Neural cell (in vitro differentiated cells): ENCODE data around the gene MAPRE3. TPM values are rescaled to one million over a fixed set of nuclear protein-coding genes. Genes with fewer than 3 reads are reported as not detected.

Source experiments
- H2AFZ ChIP-seq: fragments of 200-600, 300-800 bp; sonication (generic), shearing (Covaris generic); 2 replicates; pipeline ENCODE4 v1.6.0; 2014; ENCODE audit warnings: low read depth, mild to moderate bottlenecking, antibody characterized with exemption, low read length, moderate library complexity
- H3F3A ChIP-seq: fragments of 200-600 bp; shearing (Covaris generic); 2 replicates; pipeline ENCODE4 v1.6.1; 2016; ENCODE audit warnings: mild to moderate bottlenecking, moderate library complexity, mixed read lengths, antibody characterized with exemption, low read length; ENCODE audit not compliant: insufficient read depth, poor library complexity, severe bottlenecking
- H3K27ac ChIP-seq: fragments of 200-600, 300-800 bp; sonication (generic), shearing (Covaris generic); 2 replicates; pipeline ENCODE4 v1.5.1; 2014; ENCODE audit warnings: mild to moderate bottlenecking, low read length, moderate library complexity
- H3K27me3 ChIP-seq: fragments of 300-800, 200-600 bp; sonication (generic), shearing (Covaris generic); 2 replicates; pipeline ENCODE4 v1.6.0; 2014; ENCODE audit warnings: mild to moderate bottlenecking, low read depth, low read length, moderate library complexity; ENCODE audit not compliant: insufficient read depth
- H3K36me3 ChIP-seq: fragments of 300-800, 200-600 bp; sonication (generic), shearing (Covaris generic); 2 replicates; pipeline ENCODE4 v1.5.1; 2014; ENCODE audit warnings: mild to moderate bottlenecking, antibody characterized with exemption, low read length, moderate library complexity; ENCODE audit not compliant: insufficient read depth
- H3K4me2 ChIP-seq: fragments of 300-800, 200-600 bp; sonication (generic), shearing (Covaris generic); 2 replicates; pipeline ENCODE4 v1.6.0; 2014; ENCODE audit warnings: mild to moderate bottlenecking, low read length
- H3K4me3 ChIP-seq: fragments of 300-800, 200-600 bp; sonication (generic), shearing (Covaris generic); 2 replicates; pipeline ENCODE4 v1.5.1; 2014; ENCODE audit warnings: mild to moderate bottlenecking, low read length, moderate library complexity
- H3K79me2 ChIP-seq: fragments of 200-600 bp; shearing (Covaris generic); replicated peaks from 2 replicates; pipeline ENCODE4 v1.6.0; 2014; ENCODE audit warnings: mild to moderate bottlenecking, low read length, moderate library complexity; ENCODE audit not compliant: insufficient read depth
- H3K9ac ChIP-seq: fragments of 300-800, 200-600 bp; sonication (generic), shearing (Covaris generic); 2 replicates; pipeline ENCODE4 v1.6.1; 2016; ENCODE audit warnings: mild to moderate bottlenecking, low read length, mixed read lengths
- H3K9me2 ChIP-seq: fragments of 200-600 bp; shearing (Covaris generic); 2 replicates; pipeline ENCODE4 v1.6.1; 2016; ENCODE audit warnings: mild to moderate bottlenecking, low read length, mixed read lengths; ENCODE audit not compliant: insufficient read depth
- H3K9me3 ChIP-seq: fragments of 200-600, 300-800 bp; sonication (generic), shearing (Covaris generic); 2 replicates; pipeline ENCODE4 v1.6.1; 2016; ENCODE audit warnings: mild to moderate bottlenecking, mixed run types, low read length, moderate library complexity, mixed read lengths
- H4K20me1 ChIP-seq: fragments of 200-600 bp; shearing (Covaris generic); 2 replicates; pipeline ENCODE4 v1.6.1; 2016; ENCODE audit warnings: mild to moderate bottlenecking, mixed run types; ENCODE audit not compliant: insufficient read depth
- EP300 ChIP-seq: fragments of 450-650 bp; conservative IDR thresholded peaks from 2 replicates; pipeline ENCODE4 v1.6.1; 2014; ENCODE audit warnings: antibody characterized with exemption, mild to moderate bottlenecking, moderate library complexity; ENCODE audit not compliant: poor library complexity, severe bottlenecking
- EZH2 ChIP-seq: fragments of 200-600, 300-800 bp; shearing (Covaris generic), sonication (generic); IDR thresholded peaks from 2 replicates; pipeline ENCODE4 v1.6.1; 2014; ENCODE audit warnings: antibody characterized with exemption, low read length, borderline replicate concordance, mild to moderate bottlenecking; ENCODE audit not compliant: insufficient read depth, poor library complexity, severe bottlenecking
- MXI1 ChIP-seq: fragments of 450-650 bp; conservative IDR thresholded peaks from 2 replicates; pipeline ENCODE4 v1.6.1; 2014; ENCODE audit warnings: antibody characterized with exemption, mild to moderate bottlenecking; ENCODE audit not compliant: poor library complexity, severe bottlenecking
- POLR2AphosphoS5 ChIP-seq: IDR thresholded peaks from 2 replicates; pipeline ENCODE4 v1.6.1; 2012
- RAD21 ChIP-seq: fragments of 450-650 bp; conservative IDR thresholded peaks from 2 replicates; pipeline ENCODE4 v1.6.1; 2014; ENCODE audit warnings: antibody characterized with exemption, mild to moderate bottlenecking, moderate library complexity
- SMC3 ChIP-seq: fragments of 450-650 bp; conservative IDR thresholded peaks from 2 replicates; pipeline ENCODE4 v1.6.1; 2014; ENCODE audit warnings: antibody characterized with exemption, mild to moderate bottlenecking, moderate library complexity; ENCODE audit not compliant: poor library complexity
- TAF1 ChIP-seq: IDR thresholded peaks from 2 replicates; pipeline ENCODE4 v1.6.1; 2012; ENCODE audit warnings: low read depth
- polyA plus RNA-seq: library from polyadenylated mRNA; depleted of rRNA; stranded (reverse); fragments of >200 nt; gene quantifications from 2 replicates; pipeline ENCODE4 v1.2.3, GENCODE V29; 2014
- TF ChIP-seq, protein P1 (sequence below): IDR thresholded peaks from 2 replicates; pipeline ENCODE4 v1.6.1; 2012; ENCODE audit warnings: borderline replicate concordance
- TF ChIP-seq, protein P2 (sequence below): fragments of 450-650 bp; IDR thresholded peaks from 2 replicates; pipeline ENCODE4 v1.5.1; 2014; ENCODE audit warnings: antibody characterized with exemption, mild to moderate bottlenecking, moderate library complexity; ENCODE audit not compliant: poor library complexity, severe bottlenecking

Gene MAPRE3
- polyA plus RNA-seq, 1 donor from 2014 or later, result 69.2 TPM

DNA sequence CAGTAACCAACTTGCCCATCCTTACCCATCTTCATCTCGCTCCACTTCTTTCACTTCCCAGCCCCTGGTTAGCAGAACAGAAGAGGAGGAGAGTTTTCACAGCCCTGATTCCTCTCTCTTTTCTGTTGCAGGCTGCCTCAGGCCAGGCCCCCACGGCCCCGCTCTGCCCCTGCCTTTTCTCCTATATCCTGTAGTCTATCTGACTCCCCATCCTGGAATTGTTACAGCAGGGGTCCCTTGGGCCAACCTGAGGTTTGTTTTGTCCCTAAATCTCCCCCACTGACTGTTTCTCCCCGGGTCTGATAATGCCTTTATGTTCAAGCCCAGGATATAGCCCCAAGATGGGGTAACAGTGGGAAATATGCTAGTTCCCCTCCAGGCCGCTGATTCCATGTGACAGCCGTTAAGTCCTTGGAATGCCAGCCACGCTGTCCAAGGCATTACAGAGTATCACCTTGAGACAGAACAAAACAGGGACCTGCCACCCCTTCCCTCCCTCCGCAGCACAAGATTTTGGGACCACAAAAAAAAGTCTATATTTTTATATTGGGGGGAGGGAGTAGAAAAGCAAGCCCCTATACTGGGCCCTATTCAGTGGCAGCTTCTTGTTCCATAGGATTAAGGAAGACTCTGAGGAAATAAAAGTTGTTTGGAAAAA is 99.7 kb downstream of the MAPRE3 start:
- Histone ChIP-seq H3K4me3 (peak overlapping the region; percentile 80), H3K36me3 (no peaks in the 10 kb centered on the region), H3F3A (no peaks in the 10 kb centered on the region), H3K27me3 (no peaks in the 10 kb centered on the region), H4K20me1 (no peaks in the 10 kb centered on the region), H3K79me2 (peaks cover 23% of the 10 kb centered on the region), H2AFZ (no peak overlapping the region), H3K9me3 (no peaks in the 10 kb centered on the region), H3K9me2 (no peaks in the 10 kb centered on the region), H3K9ac (peak overlapping the region; percentile 97), H3K27ac (no peak overlapping the region), H3K4me2 (peak overlapping the region; percentile 81)
- TF ChIP-seq EP300 (no peak), MXI1 (no peak), SMC3 (no peak), RAD21 (no peak), POLR2AphosphoS5 (no peak), TAF1 (no peak), EZH2 (no peak)
- TF ChIP-seq, protein P1, sequence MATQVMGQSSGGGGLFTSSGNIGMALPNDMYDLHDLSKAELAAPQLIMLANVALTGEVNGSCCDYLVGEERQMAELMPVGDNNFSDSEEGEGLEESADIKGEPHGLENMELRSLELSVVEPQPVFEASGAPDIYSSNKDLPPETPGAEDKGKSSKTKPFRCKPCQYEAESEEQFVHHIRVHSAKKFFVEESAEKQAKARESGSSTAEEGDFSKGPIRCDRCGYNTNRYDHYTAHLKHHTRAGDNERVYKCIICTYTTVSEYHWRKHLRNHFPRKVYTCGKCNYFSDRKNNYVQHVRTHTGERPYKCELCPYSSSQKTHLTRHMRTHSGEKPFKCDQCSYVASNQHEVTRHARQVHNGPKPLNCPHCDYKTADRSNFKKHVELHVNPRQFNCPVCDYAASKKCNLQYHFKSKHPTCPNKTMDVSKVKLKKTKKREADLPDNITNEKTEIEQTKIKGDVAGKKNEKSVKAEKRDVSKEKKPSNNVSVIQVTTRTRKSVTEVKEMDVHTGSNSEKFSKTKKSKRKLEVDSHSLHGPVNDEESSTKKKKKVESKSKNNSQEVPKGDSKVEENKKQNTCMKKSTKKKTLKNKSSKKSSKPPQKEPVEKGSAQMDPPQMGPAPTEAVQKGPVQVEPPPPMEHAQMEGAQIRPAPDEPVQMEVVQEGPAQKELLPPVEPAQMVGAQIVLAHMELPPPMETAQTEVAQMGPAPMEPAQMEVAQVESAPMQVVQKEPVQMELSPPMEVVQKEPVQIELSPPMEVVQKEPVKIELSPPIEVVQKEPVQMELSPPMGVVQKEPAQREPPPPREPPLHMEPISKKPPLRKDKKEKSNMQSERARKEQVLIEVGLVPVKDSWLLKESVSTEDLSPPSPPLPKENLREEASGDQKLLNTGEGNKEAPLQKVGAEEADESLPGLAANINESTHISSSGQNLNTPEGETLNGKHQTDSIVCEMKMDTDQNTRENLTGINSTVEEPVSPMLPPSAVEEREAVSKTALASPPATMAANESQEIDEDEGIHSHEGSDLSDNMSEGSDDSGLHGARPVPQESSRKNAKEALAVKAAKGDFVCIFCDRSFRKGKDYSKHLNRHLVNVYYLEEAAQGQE, result no peak
- TF ChIP-seq, protein P2, sequence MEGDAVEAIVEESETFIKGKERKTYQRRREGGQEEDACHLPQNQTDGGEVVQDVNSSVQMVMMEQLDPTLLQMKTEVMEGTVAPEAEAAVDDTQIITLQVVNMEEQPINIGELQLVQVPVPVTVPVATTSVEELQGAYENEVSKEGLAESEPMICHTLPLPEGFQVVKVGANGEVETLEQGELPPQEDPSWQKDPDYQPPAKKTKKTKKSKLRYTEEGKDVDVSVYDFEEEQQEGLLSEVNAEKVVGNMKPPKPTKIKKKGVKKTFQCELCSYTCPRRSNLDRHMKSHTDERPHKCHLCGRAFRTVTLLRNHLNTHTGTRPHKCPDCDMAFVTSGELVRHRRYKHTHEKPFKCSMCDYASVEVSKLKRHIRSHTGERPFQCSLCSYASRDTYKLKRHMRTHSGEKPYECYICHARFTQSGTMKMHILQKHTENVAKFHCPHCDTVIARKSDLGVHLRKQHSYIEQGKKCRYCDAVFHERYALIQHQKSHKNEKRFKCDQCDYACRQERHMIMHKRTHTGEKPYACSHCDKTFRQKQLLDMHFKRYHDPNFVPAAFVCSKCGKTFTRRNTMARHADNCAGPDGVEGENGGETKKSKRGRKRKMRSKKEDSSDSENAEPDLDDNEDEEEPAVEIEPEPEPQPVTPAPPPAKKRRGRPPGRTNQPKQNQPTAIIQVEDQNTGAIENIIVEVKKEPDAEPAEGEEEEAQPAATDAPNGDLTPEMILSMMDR, result no peak

DNA sequence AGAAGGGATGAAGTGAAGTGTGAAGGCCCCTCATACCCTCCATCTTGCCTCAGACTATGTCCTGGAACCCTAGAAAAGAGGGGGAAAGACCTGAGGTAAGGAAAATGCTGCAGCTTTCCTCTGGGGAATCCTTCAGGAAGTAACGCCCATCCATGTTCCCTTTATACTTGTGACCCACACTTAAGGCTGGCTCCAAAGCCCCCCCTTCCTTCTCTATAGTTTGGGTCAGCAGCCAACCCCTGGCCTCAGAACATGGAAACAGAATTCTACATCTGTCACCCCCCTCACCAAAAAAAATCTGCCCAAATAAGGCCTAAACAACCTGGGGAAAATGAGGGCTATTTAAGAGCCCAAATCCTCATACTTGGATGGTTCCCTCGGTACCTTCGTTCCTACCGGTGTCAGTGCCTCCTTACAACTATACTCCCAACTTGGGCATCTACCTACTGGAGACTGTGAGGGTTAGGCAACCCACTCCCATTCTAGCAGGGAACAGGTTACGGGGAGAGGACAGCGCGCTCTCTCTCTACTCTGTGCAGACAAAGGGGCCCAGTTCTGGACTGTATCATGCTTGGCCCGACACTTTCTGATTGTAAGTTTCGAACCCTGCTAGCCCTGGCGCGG is 100.3 kb downstream of the MAPRE3 start:
- TF ChIP-seq TAF1 (no peak), POLR2AphosphoS5 (no peak), SMC3 (no peak), EZH2 (no peak), RAD21 (no peak), MXI1 (no peak), EP300 (no peak)
- TF ChIP-seq, protein P1, result no peak
- TF ChIP-seq, protein P2, result no peak
- peaks cover 23% of the 10 kb centered on the region for H3K79me2 ChIP-seq
- no peaks in the 10 kb centered on the region for H3K9me3 ChIP-seq
- H2AFZ ChIP-seq, result peak overlapping the region; percentile 89
- no peaks in the 10 kb centered on the region for H4K20me1 ChIP-seq
- peak overlapping the region; percentile 81 for H3K4me2 ChIP-seq
- peak overlapping the region; percentile 80 for H3K4me3 ChIP-seq
- peak overlapping the region; percentile 87 for H3K27ac ChIP-seq
- H3K9me2 ChIP-seq, result no peaks in the 10 kb centered on the region
- H3K27me3 ChIP-seq, result no peaks in the 10 kb centered on the region
- no peaks in the 10 kb centered on the region for H3F3A ChIP-seq
- peak overlapping the region; percentile 97 for H3K9ac ChIP-seq
- no peaks in the 10 kb centered on the region for H3K36me3 ChIP-seq
